Activated CD4-positive, alpha-beta T cell treated with anti-CD3 and anti-CD28 coated beads, Interleukin-2, amount 50 U/mL, for 1 hour (primary cell): ENCODE results near the gene LIN7B.

ENCODE experiments used
- DNase-seq: peaks from one replicate; pipeline ENCODE4 v3.0.0-alpha.2; 2020

Gene LIN7B

GRCh38 chr19:49148784-49149651 lies 34.8 kb downstream of the LIN7B start:
- DNase-seq, result peak; percentile 81

- no peak for DNase-seq
Measured at GRCh38 chr19:49149652-49150105, 35.5 kb downstream of the LIN7B start.

GRCh38 chr19:49150106-49150943 lies 36.2 kb downstream of the LIN7B start:
- no peak for DNase-seq

GRCh38 chr19:49150944-49151243 lies 36.7 kb downstream of the LIN7B start:
- DNase-seq, result no peak

GRCh38 chr19:49151267-49152118 lies 37.3 kb downstream of the LIN7B start:
- DNase-seq, result peak; percentile 35

- no peak for DNase-seq
Measured at GRCh38 chr19:49152119-49152550, 38.0 kb downstream of the LIN7B start.

GRCh38 chr19:49153167-49153809 lies 39.1 kb downstream of the LIN7B start:
- DNase-seq, result no peak

- DNase-seq, result no peak
Measured at GRCh38 chr19:49154279-49154678, 40.1 kb downstream of the LIN7B start.

GRCh38 chr19:49155005-49155819 lies 41.0 kb downstream of the LIN7B start, which contains the start of gene HRC:
TSS of gene HRC (minus strand) at chr19:49155396. CDS start at chr19:49155237, 159 bp downstream.
- DNase-seq, result no peak

- no peak for DNase-seq
Measured at GRCh38 chr19:49155820-49156346, 41.7 kb downstream of the LIN7B start.

GRCh38 chr19:49157445-49158224 lies 43.5 kb downstream of the LIN7B start, which contains the start of gene TRPM4:
TSS of gene TRPM4 (plus strand) at chr19:49157792. CDS start at chr19:49157867, 75 bp downstream.
- DNase-seq, result peak; percentile 24

GRCh38 chr19:49160450-49161189 lies 46.5 kb downstream of the LIN7B start:
- DNase-seq, result no peak

- no peak for DNase-seq
Measured at GRCh38 chr19:49161987-49162386, 47.8 kb downstream of the LIN7B start.

- DNase-seq, result no peak
Measured at GRCh38 chr19:49165111-49165750, 51.1 kb downstream of the LIN7B start.

GRCh38 chr19:49165865-49166301 lies 51.7 kb downstream of the LIN7B start:
- DNase-seq, result no peak

GRCh38 chr19:49167857-49168409 lies 53.8 kb downstream of the LIN7B start:
- no peak for DNase-seq
